ENCODE measurements around the gene NEU1. TPM values are rescaled to one million over a fixed set of nuclear protein-coding genes. Genes with fewer than 3 reads are reported as not detected.
"Not testable (repeated sequence)": the region's sequence is repeated elsewhere in the genome, so short reads cannot be mapped to it uniquely, and the experiment has no call there.

Gene NEU1
- total RNA-seq, 4 donors from 2014 or later: 54.4 to 98.1 (median 65.9) TPM

- intact Hi-C loops (cut with DNase I): loop anchor here (10.0 kb wide), 1 partner anchor 114 kb away; the partner anchor contains the start of genes DDAH2, LY6G6C and MPIG6B
- H3K27ac ChIP-seq: no peak overlapping the region
These were observed 23.7 kb downstream of the NEU1 start for GRCh38 chr6:31838968-31839367.

GRCh38 chr6:31838114-31838553 is 24.5 kb downstream of the NEU1 start:
- peaks cover 32 to 33% of the 10 kb centered on the region in 2 donors for H3K36me3 ChIP-seq
- intact Hi-C loops (cut with DNase I): loop anchor here (10.0 kb wide), 1 partner anchor 113 kb away; the partner anchor contains the start of genes DDAH2, LY6G6C and MPIG6B
- peak overlapping the region in 1 of 3 donors; percentile 11 for H3K27ac ChIP-seq
- not testable (repeated sequence) for H3K9me3 ChIP-seq; H3K27me3 ChIP-seq; DNase-seq; H3K4me3 ChIP-seq (replicated peaks in 1 of 3)
- WGBS, 2 donors: 84 to 89% methylated on average over 9 of the region's 9 CpGs
- H3K4me1 ChIP-seq: peaks cover 29 to 30% of the 10 kb centered on the region in 2 donors

More at GRCh38 chr6:31838968-31839367, 23.7 kb downstream of the NEU1 start:
- Histone ChIP-seq H3K27me3 (no peaks in the 10 kb centered on the region), H3K4me1 (peaks cover 29 to 30% of the 10 kb centered on the region in 2 donors), H3K4me3 (replicated peaks in 1 of 3) (no peak overlapping the region), H3K9me3 (no peaks in the 10 kb centered on the region), H3K36me3 (peaks cover 32 to 33% of the 10 kb centered on the region in 2 donors)
- DNase-seq: no peak
- TF ChIP-seq POLR2A (IDR thresholded peaks at IDR 0.05): no peak
- no peak for TF ChIP-seq CTCF (IDR thresholded peaks at IDR 0.05)
- WGBS, 2 donors: 90 to 97% methylated on average over 3 of the region's 3 CpGs

DNA sequence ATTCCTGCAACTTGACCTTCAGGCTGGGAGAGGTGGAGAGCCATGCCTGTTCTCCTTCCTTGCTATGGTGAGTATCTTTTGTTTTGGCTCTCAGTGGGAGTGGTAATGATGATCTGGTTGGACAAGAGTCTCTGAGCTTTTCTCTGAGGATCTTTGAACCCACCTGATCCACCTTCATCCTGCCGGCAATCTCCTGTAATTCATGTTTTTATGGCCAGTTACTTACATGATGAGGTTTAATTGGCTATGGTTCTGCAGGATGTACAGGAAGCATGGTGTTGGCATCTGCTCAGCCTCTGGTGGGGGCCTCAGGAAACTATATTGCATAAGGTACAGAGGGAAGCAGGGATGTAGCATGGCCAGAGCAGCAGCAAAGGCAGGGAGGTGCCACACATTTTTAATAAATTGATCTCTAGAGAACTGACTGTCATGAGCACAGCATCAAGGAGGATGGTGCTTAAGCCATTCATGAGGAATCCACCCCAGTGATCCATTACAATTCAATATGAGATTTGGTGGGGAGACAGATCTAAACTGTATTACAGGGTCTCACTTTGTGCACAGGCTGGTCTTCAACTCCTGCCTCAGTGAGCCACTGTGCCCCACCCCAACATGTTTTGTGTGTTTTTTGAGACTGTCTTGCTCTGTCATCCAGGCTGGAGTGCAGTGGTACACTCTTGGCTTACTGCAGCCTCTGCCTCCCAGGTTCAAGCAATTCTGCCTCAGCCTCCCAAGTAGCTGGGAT is 25.1 kb downstream of the NEU1 start:
- Histone ChIP-seq H3K9me3 (no peaks in the 10 kb centered on the region), H3K36me3 (peaks cover 32 to 33% of the 10 kb centered on the region in 2 donors), H3K27me3 (no peaks in the 10 kb centered on the region), H3K4me3 (replicated peaks in 1 of 3) (no peak overlapping the region), H3K4me1 (peaks cover 29 to 30% of the 10 kb centered on the region in 2 donors), H3K27ac (peak overlapping the region in 2 of 3 donors; percentile 92 to 100)
- TF ChIP-seq CTCF (IDR thresholded peaks at IDR 0.05) (no peak), POLR2A (IDR thresholded peaks at IDR 0.05) (no peak)
- intact Hi-C loops (cut with DNase I): loop anchor here (10.0 kb wide), 1 partner anchor 113 kb away; the partner anchor contains the start of genes DDAH2, LY6G6C and MPIG6B
- no peak for DNase-seq
- 20 to 35% methylated on average over 1 of the region's 1 CpG for WGBS, 2 donors

DNA sequence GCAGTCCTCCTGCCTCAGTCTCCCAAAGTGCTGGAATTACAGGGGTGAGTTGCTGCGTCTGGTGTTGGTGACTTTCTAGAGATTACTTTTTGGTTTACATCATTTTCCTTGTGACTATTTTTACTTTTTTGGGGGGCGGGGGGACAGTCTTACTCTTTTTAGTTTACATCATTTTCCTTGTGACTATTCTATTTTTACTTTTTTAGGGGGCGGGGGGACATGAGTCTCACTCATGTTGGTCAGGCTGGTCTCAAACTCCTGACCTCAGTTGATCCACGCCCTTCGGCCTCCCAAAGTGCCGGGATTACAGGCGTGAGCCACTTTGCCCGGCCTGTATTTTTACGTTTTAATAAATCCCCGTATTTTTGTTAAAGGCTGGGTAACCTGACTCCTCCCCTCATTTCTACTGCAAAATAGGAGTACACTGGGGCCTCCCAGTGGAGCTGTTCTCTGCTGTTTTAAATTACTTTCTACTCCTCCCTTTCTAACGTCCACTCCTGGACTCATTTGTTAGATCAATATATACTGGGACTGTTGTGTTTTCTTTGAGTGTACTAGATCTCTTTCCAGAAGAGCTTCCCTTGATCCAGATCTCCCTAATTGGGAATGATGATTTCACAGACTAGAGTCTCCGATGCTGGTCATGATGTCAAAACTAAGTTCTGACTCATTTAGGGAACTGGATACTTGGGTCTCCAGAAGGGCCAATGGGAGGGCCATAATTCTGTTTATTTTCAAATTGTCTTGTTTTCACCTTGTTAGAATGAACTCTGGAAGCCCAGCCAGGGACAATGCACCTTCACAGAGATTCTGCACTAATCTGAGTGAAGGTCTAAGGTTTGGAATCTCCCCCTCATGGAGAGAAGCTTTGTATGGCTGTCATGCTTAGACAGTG is 25.9 kb downstream of the NEU1 start:
- WGBS, 2 donors: 27 to 36% methylated on average over 12 of the region's 12 CpGs
- intact Hi-C loops (cut with DNase I): loop anchor here (10.0 kb wide), 1 partner anchor 112 kb away; the partner anchor contains the start of genes DDAH2, LY6G6C and MPIG6B
- H3K36me3 ChIP-seq: peaks cover 32 to 33% of the 10 kb centered on the region in 2 donors
- H3K27ac ChIP-seq: peak overlapping the region; percentile 90 to 100 (median 92)
- no peaks in the 10 kb centered on the region for H3K9me3 ChIP-seq
- peak overlapping the region in 1 of 3 donors; percentile 19 for H3K4me3 ChIP-seq (replicated peaks in 1 of 3)
- no peak for TF ChIP-seq CTCF (IDR thresholded peaks at IDR 0.05)
- no peak for TF ChIP-seq POLR2A (IDR thresholded peaks at IDR 0.05)
- H3K27me3 ChIP-seq: no peaks in the 10 kb centered on the region
- DNase-seq: no peak
- peaks cover 30 to 32% of the 10 kb centered on the region in 2 donors for H3K4me1 ChIP-seq

DNA sequence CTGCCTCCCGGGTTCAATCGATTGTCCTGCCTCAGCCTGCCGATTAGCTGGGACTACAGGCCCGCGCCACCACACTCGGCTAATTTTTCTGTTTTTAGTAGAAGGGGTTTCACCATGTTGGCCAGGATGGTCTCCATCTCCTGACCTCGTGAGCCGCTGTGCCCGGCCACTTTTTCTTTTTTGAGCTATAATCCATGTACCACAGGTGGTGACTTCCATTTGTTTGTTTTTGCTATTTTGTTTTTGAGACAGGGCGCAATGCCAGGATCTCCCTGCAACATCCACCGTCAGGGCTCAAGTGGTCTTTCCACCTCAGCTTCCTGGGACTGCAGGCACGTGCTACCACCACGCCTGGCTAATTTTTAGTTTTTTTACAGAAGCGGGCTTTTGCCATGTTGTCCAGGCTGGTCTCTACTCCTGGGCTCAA is 26.6 kb downstream of the NEU1 start:
- H3K4me1 ChIP-seq: peaks cover 36 to 38% of the 10 kb centered on the region in 2 donors

More for the DNA sequence above, 26.6 kb downstream of the NEU1 start:
- intact Hi-C loops (cut with DNase I): loop anchor here (10.0 kb wide), 1 partner anchor 111 kb away; the partner anchor contains the start of genes DDAH2, LY6G6C and MPIG6B
- no peaks in the 10 kb centered on the region for H3K27me3 ChIP-seq
- 11 to 13% methylated on average over 14 of the region's 14 CpGs for WGBS, 2 donors
- TF ChIP-seq POLR2A (IDR thresholded peaks at IDR 0.05) (peak in 1 of 2 donors; percentile 37), CTCF (IDR thresholded peaks at IDR 0.05) (no peak)
- peak overlapping the region in 1 of 3 donors; percentile 19 for H3K4me3 ChIP-seq (replicated peaks in 1 of 3)
- H3K36me3 ChIP-seq: peaks cover 32 to 33% of the 10 kb centered on the region in 2 donors
- H3K9me3 ChIP-seq: no peaks in the 10 kb centered on the region
- H3K27ac ChIP-seq: peak overlapping the region; percentile 90 to 100 (median 92)
- peak; percentile 85 to 86 for DNase-seq

Data from thyroid gland (tissue), 4 donors.